ENCODE data around the gene HEATR1. TPM values are rescaled to one million over a fixed set of nuclear protein-coding genes. Genes with fewer than 3 reads are reported as not detected.

Gene HEATR1
- total RNA-seq, 1 experiment from 2014 or later = 27.6 TPM

DNA sequence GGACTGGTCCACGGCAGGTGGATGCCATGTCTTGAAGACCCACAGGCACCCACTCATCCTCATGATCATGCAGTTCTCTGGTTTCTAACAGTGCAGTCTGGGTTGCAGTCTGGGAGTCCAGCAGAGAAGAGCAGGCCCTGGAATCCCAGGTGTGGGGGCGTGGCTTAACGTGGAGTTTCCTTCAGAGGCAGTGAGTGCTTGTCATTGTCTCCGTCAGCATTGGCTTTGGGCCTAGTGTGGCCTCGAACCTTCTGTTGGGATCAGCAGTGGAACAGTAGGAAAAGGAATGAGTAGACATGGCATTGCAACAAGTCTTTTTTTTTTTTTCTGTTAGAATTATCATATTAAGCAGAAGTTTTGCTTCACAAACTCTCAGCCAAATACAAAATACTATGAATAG, 67.8 kb downstream of the HEATR1 start:
- TF ChIP-seq, protein P1, sequence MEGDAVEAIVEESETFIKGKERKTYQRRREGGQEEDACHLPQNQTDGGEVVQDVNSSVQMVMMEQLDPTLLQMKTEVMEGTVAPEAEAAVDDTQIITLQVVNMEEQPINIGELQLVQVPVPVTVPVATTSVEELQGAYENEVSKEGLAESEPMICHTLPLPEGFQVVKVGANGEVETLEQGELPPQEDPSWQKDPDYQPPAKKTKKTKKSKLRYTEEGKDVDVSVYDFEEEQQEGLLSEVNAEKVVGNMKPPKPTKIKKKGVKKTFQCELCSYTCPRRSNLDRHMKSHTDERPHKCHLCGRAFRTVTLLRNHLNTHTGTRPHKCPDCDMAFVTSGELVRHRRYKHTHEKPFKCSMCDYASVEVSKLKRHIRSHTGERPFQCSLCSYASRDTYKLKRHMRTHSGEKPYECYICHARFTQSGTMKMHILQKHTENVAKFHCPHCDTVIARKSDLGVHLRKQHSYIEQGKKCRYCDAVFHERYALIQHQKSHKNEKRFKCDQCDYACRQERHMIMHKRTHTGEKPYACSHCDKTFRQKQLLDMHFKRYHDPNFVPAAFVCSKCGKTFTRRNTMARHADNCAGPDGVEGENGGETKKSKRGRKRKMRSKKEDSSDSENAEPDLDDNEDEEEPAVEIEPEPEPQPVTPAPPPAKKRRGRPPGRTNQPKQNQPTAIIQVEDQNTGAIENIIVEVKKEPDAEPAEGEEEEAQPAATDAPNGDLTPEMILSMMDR (conservative IDR thresholded peaks at IDR 0.05; ENCODE audit: low read depth, low read length) = no peak
- TF ChIP-seq EZH2phosphoT487 (IDR thresholded peaks at IDR 0.05; ENCODE audit: borderline replicate concordance, low read length) (no peak), EZH2 (IDR thresholded peaks at IDR 0.05; ENCODE audit: low read length, unreplicated experiment) (no peak)
- Histone ChIP-seq H3K79me2 (ENCODE audit: low read length) (no peaks in the 10 kb centered on the region), H3K9me3 (ENCODE audit: low read length) (no peaks in the 10 kb centered on the region), H3K4me3 (ENCODE audit: low read length) (no peak overlapping the region), H3K9ac (ENCODE audit: low read length) (no peak overlapping the region), H3F3A (ENCODE audit: low read length, unreplicated experiment) (no peaks in the 10 kb centered on the region), H3K9me2 (replicated peaks; ENCODE audit: low read length) (no peaks in the 10 kb centered on the region), H2AFZ (ENCODE audit: low read length) (no peak overlapping the region), H3K36me3 (ENCODE audit: low read depth, low read length) (peaks cover 3% of the 10 kb centered on the region), H3K4me2 (ENCODE audit: low read length) (no peak overlapping the region), H3K27ac (ENCODE audit: low read length) (no peak overlapping the region), H3K4me1 (ENCODE audit: insufficient read depth, low read length) (peaks cover 13% of the 10 kb centered on the region), H3K27me3 (ENCODE audit: low read length) (no peaks in the 10 kb centered on the region), H4K20me1 (ENCODE audit: low read length) (no peaks in the 10 kb centered on the region)
- ATAC-seq (no peak), DNase-seq (no peak)
- ChIA-PET CTCF (no interaction called here), POLR2A (ENCODE audit: unreplicated experiment) (no interaction called here)
- intact Hi-C loops (cut with micrococcal nuclease) = no loop called here
- BruUV-seq (replicated peaks) = no TSS peak

DNA sequence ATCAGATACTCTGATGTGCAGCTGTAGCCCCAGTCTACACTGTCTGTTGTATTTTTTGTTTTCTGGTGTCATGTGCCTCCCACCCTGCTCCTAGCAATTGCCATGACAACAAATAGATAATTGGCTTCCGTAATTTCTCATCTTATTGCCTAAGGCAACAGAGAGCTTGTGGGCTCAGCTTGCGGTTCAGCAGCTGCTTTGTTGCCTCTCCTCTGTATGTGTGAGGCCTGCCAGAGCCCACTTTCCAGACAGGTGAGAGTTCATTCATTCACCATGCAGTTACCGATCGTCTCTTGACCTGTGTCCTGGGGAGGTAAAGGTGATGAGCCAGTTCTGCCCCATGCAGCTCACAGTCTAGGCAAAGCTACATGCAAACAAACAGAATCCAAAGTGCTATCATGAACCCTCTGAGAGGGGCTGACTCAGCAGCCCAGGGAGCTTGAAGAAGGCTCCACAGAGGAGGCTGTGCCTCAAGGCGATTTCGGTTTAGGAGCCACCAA, 68.6 kb downstream of the HEATR1 start:
- POLR2A ChIA-PET (ENCODE audit: unreplicated experiment) = no interaction called here
- Histone ChIP-seq H3K27ac (ENCODE audit: low read length) (no peak overlapping the region), H3K4me1 (ENCODE audit: insufficient read depth, low read length) (peaks cover 13% of the 10 kb centered on the region), H3F3A (ENCODE audit: low read length, unreplicated experiment) (no peaks in the 10 kb centered on the region), H4K20me1 (ENCODE audit: low read length) (no peaks in the 10 kb centered on the region), H3K4me3 (ENCODE audit: low read length) (no peak overlapping the region), H3K27me3 (ENCODE audit: low read length) (no peaks in the 10 kb centered on the region), H2AFZ (ENCODE audit: low read length) (no peak overlapping the region), H3K36me3 (ENCODE audit: low read depth, low read length) (peaks cover 3% of the 10 kb centered on the region), H3K9me2 (replicated peaks; ENCODE audit: low read length) (no peaks in the 10 kb centered on the region), H3K9ac (ENCODE audit: low read length) (no peak overlapping the region), H3K4me2 (ENCODE audit: low read length) (no peak overlapping the region), H3K79me2 (ENCODE audit: low read length) (0 out of 2 replicates have a peak, but pooled peaks cover 3% of the 10 kb centered on the region), H3K9me3 (ENCODE audit: low read length) (no peaks in the 10 kb centered on the region)
- no peak for ATAC-seq
- intact Hi-C loops (cut with micrococcal nuclease) = no loop called here
- no peak for TF ChIP-seq EZH2phosphoT487 (IDR thresholded peaks at IDR 0.05; ENCODE audit: borderline replicate concordance, low read length)
- TF ChIP-seq, protein P1 (conservative IDR thresholded peaks at IDR 0.05; ENCODE audit: low read depth, low read length) = no peak
- no peak for TF ChIP-seq EZH2 (IDR thresholded peaks at IDR 0.05; ENCODE audit: low read length, unreplicated experiment)
- no TSS peak for BruUV-seq (replicated peaks)
- CTCF ChIA-PET = no interaction called here
- DNase-seq = no peak

DNA sequence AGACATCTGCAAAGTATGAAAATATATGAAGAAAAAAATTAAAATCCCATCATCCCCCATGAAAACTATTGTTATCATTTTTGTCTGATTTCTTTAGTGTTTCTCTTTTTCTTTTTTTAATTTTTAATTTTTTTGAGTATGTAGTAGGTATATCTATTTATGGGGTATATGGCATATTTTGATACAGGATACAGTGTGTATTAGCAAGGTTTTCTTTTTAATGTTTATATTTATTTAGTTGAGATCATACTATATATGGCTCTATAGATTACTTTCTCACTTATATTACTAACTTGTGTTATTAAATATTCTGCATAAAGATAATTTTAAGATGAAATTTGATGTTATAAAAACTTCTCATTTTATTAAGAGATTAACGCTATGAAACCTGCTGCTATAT, 69.1 kb downstream of the HEATR1 start:
- intact Hi-C loops (cut with micrococcal nuclease) = no loop called here
- Histone ChIP-seq H3K4me2 (ENCODE audit: low read length) (no peak overlapping the region), H3K4me3 (ENCODE audit: low read length) (no peak overlapping the region), H3K9me2 (replicated peaks; ENCODE audit: low read length) (no peaks in the 10 kb centered on the region), H3K79me2 (ENCODE audit: low read length) (0 out of 2 replicates have a peak, but pooled peaks cover 3% of the 10 kb centered on the region), H4K20me1 (ENCODE audit: low read length) (no peaks in the 10 kb centered on the region), H3K27ac (ENCODE audit: low read length) (no peak overlapping the region), H3K9ac (ENCODE audit: low read length) (no peak overlapping the region), H3K4me1 (ENCODE audit: insufficient read depth, low read length) (peaks cover 17% of the 10 kb centered on the region), H2AFZ (ENCODE audit: low read length) (no peak overlapping the region), H3F3A (ENCODE audit: low read length, unreplicated experiment) (no peaks in the 10 kb centered on the region), H3K27me3 (ENCODE audit: low read length) (no peaks in the 10 kb centered on the region), H3K9me3 (ENCODE audit: low read length) (no peaks in the 10 kb centered on the region), H3K36me3 (ENCODE audit: low read depth, low read length) (peaks cover 3% of the 10 kb centered on the region)
- ChIA-PET POLR2A (ENCODE audit: unreplicated experiment) (no interaction called here), CTCF (no interaction called here)
- no TSS peak for BruUV-seq (replicated peaks)
- DNase-seq (no peak), ATAC-seq (no peak)
- TF ChIP-seq EZH2 (IDR thresholded peaks at IDR 0.05; ENCODE audit: low read length, unreplicated experiment) (no peak), EZH2phosphoT487 (IDR thresholded peaks at IDR 0.05; ENCODE audit: borderline replicate concordance, low read length) (no peak)

All from PC-3 (cell line).